Fibroblast of mammary gland (primary cell): ENCODE measurements around the gene USP34.

Experiments used
- DNase-seq: peaks from one replicate; pipeline ENCODE4 v3.0.0-alpha.2; 2010; ENCODE audit warnings: low read depth
- H3K4me3 ChIP-seq: 2 replicates; pipeline ENCODE4 v1.5.1; 2011; ENCODE audit warnings: low read depth, mild to moderate bottlenecking, low read length, moderate library complexity; ENCODE audit not compliant: control insufficient read depth
- TF ChIP-seq, protein P1 (sequence below): conservative IDR thresholded peaks from 2 replicates; pipeline ENCODE4 v1.5.1; 2011; ENCODE audit warnings: low read depth, low read length, inconsistent platforms; ENCODE audit not compliant: control insufficient read depth, insufficient read depth

Gene USP34

DNA sequence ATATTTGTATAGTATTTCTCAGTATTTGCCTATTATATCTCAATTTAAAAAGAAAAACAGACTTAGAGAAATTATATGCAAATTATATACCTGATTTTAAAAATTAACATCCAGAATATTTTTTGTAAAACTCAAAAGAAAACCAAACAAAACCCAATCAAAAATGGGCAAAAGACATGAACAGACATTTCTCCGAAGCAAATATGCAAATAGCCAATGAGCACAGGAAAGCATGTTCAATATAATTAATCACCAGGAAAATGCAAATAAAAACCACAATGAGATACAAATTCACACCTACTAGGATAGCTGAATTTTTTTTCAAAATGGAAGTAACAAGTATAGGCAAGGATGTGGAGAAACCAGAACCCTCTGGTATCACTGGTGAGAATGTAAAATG is 108.0 kb downstream of the USP34 start:
- DNase-seq: no peak
- TF ChIP-seq, protein P1, sequence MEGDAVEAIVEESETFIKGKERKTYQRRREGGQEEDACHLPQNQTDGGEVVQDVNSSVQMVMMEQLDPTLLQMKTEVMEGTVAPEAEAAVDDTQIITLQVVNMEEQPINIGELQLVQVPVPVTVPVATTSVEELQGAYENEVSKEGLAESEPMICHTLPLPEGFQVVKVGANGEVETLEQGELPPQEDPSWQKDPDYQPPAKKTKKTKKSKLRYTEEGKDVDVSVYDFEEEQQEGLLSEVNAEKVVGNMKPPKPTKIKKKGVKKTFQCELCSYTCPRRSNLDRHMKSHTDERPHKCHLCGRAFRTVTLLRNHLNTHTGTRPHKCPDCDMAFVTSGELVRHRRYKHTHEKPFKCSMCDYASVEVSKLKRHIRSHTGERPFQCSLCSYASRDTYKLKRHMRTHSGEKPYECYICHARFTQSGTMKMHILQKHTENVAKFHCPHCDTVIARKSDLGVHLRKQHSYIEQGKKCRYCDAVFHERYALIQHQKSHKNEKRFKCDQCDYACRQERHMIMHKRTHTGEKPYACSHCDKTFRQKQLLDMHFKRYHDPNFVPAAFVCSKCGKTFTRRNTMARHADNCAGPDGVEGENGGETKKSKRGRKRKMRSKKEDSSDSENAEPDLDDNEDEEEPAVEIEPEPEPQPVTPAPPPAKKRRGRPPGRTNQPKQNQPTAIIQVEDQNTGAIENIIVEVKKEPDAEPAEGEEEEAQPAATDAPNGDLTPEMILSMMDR: no peak
- no peak overlapping the region for H3K4me3 ChIP-seq

DNA sequence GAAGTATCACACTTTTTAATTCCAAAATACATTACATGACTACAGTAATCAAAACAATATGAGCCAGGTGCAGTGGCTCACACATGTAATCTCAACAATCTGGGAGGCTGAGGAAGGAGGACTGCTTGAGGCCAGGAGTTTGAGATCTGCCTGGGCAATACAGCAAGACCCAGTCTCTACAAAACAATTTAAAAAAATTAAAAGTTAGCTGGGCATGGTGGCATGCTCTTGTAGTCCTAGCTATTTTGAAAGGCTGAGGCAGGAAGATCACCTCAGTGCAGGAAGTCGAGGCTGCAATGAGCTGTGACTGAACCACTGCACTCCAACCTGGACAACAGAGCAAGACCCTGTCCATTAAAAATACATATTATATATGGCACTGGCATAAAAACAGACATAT is 109.8 kb downstream of the USP34 start:
- H3K4me3 ChIP-seq: no peak overlapping the region
- TF ChIP-seq, protein P1: no peak
- DNase-seq: no peak

DNA sequence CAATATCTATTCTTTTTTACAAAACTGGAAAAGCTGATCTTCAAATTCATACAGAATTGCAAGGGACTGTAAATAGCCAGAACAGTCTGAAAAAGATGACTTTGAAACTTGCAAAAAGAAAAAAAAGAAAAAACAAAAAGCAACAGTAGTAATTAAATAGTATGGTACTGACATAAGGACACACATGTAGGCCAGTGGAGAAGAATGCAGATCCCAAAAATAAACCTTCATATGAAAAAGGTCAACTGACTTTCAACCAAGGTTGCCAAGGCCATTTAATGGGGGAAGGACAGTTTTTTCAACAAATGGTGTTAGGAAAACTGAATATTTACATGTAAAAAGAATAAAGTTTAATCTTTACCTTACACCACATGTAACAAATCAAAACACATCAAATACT is 111.8 kb downstream of the USP34 start:
- DNase-seq: no peak
- no peak overlapping the region for H3K4me3 ChIP-seq
- TF ChIP-seq, protein P1: no peak

DNA sequence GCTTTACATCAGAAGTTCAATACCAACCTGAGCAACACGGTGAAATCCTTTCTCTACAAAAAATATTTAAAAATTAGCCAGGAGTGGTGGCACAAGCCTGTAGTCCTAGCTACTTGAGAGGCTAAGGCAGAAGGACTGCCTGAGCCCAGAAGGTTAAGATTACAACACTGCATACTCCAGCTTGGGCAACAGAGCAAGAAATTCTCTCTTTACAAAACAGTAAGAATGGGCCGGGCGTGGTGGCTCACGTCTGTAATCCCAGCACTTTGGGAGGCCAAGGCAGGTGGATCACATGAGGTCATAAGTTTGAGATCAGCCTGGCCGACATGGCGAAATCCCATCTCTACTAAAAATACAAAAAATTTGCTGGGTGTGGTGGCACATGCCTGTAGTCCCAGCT is 113.2 kb downstream of the USP34 start:
- DNase-seq: peak; percentile 31
- no peak overlapping the region for H3K4me3 ChIP-seq
- TF ChIP-seq, protein P1: no peak

DNA sequence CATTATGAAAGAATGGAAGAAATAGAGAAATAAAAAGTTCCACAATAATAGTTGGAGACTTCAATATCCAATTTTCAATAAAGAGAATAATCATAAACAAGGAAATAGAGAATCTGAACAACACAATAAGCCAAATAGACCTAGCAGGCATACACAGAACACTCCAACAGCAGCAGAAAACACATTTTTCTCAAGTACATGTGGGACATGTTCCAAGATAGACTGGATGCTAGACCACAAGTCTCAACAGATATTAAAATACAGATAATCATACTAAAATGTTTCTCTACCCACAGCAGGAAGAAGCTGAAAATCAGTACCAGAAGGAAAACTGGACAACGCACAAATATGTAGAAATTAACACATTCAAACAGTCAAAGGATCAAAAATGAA is 113.9 kb downstream of the USP34 start:
- H3K4me3 ChIP-seq: no peak overlapping the region
- TF ChIP-seq, protein P1: no peak
- peak; percentile 52 for DNase-seq

DNA sequence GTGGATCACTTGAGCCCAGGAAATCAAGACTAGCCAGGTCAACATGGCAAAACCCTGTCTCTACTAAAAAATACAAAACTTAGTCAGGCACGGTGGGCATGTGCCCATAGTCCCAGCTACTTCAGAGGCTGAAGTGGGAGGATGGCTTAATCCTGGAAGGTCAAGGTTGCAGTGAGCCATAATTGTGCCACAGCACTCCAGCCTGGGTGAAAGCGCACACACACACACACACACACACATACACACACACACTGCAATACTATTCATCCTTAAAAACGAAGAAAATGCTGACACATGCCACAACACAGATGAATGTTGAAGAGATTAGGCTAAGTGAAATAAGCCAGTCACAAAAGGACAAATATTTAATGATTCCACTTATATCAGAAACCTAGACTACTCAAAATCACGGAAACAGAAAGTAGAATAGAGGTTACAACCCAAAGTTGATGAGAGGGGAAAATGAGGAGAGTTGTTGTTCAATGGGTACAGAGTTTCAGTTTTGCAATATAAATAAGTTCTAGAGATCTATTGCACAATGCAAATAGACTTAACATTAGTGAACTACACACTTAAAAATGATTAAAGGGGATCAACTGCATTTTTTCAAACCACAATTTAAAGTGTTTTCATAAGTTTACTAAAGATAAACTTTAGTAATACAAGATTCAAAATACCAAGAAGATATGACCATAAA is 114.5 kb downstream of the USP34 start:
- TF ChIP-seq, protein P1: no peak
- peak; percentile 55 for DNase-seq
- no peak overlapping the region for H3K4me3 ChIP-seq

DNA sequence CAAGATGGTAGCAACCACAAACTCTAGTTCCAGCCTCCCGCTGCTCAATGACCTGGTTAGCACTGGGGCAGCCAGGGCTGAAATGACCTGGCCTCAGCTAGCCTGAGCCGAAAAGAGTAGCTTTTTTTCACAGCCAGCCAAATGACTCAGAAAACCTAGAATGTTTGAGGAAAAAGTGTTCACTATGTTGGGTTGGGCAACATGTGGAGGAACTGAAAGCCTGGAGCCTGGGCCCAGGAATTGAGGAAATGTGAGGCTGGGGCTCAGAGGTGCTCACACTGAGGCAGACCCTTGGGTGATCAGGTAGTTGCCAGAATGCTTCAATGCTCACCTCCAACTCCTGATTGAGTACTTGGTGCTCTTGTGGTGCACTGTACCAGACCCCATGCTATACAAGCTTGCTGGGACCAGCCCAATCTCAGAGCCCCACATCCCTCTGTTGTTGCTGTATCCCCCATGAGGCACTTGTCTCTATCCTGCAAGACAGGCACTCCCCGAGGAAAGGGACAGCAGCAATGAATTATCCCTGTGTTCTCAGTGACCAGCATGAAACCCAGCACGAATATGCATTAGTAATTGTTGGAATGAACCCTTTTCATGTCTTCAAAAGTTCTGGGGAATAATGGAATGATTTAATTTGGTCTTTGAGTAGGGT is 116.2 kb downstream of the USP34 start:
- H3K4me3 ChIP-seq: no peak overlapping the region
- DNase-seq: peak; percentile 25
- TF ChIP-seq, protein P1: no peak
